ENCODE results near the gene GNAQ.

DNA sequence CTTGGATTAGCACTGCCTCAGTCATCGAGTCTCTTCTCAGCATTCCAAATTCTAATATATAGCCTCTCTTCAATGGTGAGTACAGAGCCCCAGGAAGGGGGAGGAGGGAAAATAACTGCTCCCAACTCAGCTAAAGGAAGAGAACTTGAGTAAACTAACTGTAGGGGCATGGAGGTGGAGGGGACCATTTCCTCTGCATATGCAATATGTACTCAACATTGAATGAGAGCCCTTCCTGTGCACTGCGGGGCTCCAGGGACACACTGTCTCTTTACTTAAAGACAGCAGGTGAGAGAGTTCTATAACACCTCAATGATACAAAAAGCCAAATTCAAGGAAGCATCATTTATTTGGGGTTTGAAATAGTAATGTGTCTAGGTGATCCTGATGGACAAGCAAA, 75.1 kb downstream of the GNAQ start:
- TF ChIP-seq, protein P1, sequence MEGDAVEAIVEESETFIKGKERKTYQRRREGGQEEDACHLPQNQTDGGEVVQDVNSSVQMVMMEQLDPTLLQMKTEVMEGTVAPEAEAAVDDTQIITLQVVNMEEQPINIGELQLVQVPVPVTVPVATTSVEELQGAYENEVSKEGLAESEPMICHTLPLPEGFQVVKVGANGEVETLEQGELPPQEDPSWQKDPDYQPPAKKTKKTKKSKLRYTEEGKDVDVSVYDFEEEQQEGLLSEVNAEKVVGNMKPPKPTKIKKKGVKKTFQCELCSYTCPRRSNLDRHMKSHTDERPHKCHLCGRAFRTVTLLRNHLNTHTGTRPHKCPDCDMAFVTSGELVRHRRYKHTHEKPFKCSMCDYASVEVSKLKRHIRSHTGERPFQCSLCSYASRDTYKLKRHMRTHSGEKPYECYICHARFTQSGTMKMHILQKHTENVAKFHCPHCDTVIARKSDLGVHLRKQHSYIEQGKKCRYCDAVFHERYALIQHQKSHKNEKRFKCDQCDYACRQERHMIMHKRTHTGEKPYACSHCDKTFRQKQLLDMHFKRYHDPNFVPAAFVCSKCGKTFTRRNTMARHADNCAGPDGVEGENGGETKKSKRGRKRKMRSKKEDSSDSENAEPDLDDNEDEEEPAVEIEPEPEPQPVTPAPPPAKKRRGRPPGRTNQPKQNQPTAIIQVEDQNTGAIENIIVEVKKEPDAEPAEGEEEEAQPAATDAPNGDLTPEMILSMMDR (optimal IDR thresholded peaks at IDR 0.05 in 1 of 3, IDR thresholded peaks at IDR 0.05 in 1 of 3, conservative IDR thresholded peaks at IDR 0.05 in 1 of 3; ENCODE audit: extremely low read depth in 1 of 3, insufficient read depth in 2 of 3, low read length in 3 of 3): no peak
- no peak for TF ChIP-seq EZH2 (IDR thresholded peaks at IDR 0.05; ENCODE audit: low read length)

Measured in keratinocyte (primary cell).